Trophoblast cell (in vitro differentiated cells and primary cell): ENCODE measurements around the gene ETV6.

Experiments
- DNase-seq, 2 donors: peaks; one replicate each; pipeline ENCODE4 v3.0.0-alpha.2; 2016
- H2AFZ ChIP-seq: 2 replicates; pipeline ENCODE4 v1.6.1; 2013; ENCODE audit warnings: low read length, moderate library complexity, mild to moderate bottlenecking; ENCODE audit not compliant: insufficient read depth, poor library complexity
- H2AK5ac ChIP-seq: 2 replicates; pipeline ENCODE4 v1.6.1; 2013; ENCODE audit warnings: mild to moderate bottlenecking, low read length
- H2BK120ac ChIP-seq: 2 replicates; pipeline ENCODE4 v1.6.1; 2013; ENCODE audit warnings: low read length, mild to moderate bottlenecking, moderate library complexity; ENCODE audit not compliant: insufficient read depth, poor library complexity
- H2BK12ac ChIP-seq: 2 replicates; pipeline ENCODE4 v1.6.1; 2013; ENCODE audit warnings: mild to moderate bottlenecking, low read length, moderate library complexity
- H2BK5ac ChIP-seq: 2 replicates; pipeline ENCODE4 v1.6.1; 2013; ENCODE audit warnings: low read length, low read depth, moderate library complexity, mild to moderate bottlenecking; ENCODE audit not compliant: poor library complexity
- H3K14ac ChIP-seq: 2 replicates; pipeline ENCODE4 v1.6.1; 2013; ENCODE audit warnings: mild to moderate bottlenecking, low read length
- H3K18ac ChIP-seq: 2 replicates; pipeline ENCODE4 v1.6.1; 2013; ENCODE audit warnings: mild to moderate bottlenecking, low read length
- H3K23ac ChIP-seq: 2 replicates; pipeline ENCODE4 v1.6.1; 2013; ENCODE audit warnings: low read length
- H3K27ac ChIP-seq: 2 replicates; pipeline ENCODE4 v1.5.1; 2013; ENCODE audit warnings: low read depth, mild to moderate bottlenecking, inconsistent platforms, low read length, moderate library complexity
- H3K27me3 ChIP-seq: 2 replicates; pipeline ENCODE4 v1.6.1; 2013; ENCODE audit warnings: inconsistent platforms, mild to moderate bottlenecking, low read length, moderate library complexity; ENCODE audit not compliant: insufficient read depth
- H3K36me3 ChIP-seq, 2 experiments: 1 replicate in 1 of 2; 2 replicates in 1 of 2; pipeline ENCODE4 v1.6.1; 2013; ENCODE audit warnings: low read length in 2 of 2, mild to moderate bottlenecking in 2 of 2, moderate library complexity in 1 of 2; ENCODE audit not compliant: insufficient read depth in 2 of 2, control insufficient read depth in 1 of 2
- H3K4ac ChIP-seq: 2 replicates; pipeline ENCODE4 v1.6.1; 2013; ENCODE audit warnings: low read depth, mild to moderate bottlenecking, low read length, moderate library complexity
- H3K4me1 ChIP-seq, 2 experiments: 1 replicate in 1 of 2; 2 replicates in 1 of 2; pipeline ENCODE4 v1.6.1; 2013; ENCODE audit warnings: low read length in 2 of 2, mild to moderate bottlenecking in 2 of 2, moderate library complexity in 1 of 2; ENCODE audit not compliant: insufficient read depth in 2 of 2, control insufficient read depth in 1 of 2
- H3K4me2 ChIP-seq: 2 replicates; pipeline ENCODE4 v1.6.1; 2013; ENCODE audit warnings: inconsistent platforms, mild to moderate bottlenecking, low read length, moderate library complexity
- H3K4me3 ChIP-seq: 2 replicates; pipeline ENCODE4 v1.5.1; 2013; ENCODE audit warnings: mild to moderate bottlenecking, low read depth, low read length, inconsistent platforms
- H3K79me1 ChIP-seq: one replicate; pipeline ENCODE4 v1.6.1; 2013; ENCODE audit warnings: low read length
- H3K79me2 ChIP-seq: 2 replicates; pipeline ENCODE4 v1.6.1; 2013; ENCODE audit warnings: low read length, mild to moderate bottlenecking; ENCODE audit not compliant: control insufficient read depth, insufficient read depth, poor library complexity
- H3K9ac ChIP-seq: 2 replicates; pipeline ENCODE4 v1.6.1; 2013; ENCODE audit warnings: mild to moderate bottlenecking, low read length
- H3K9me3 ChIP-seq: 2 replicates; pipeline ENCODE4 v1.6.1; 2013; ENCODE audit warnings: low read depth, mild to moderate bottlenecking, control low read depth, inconsistent platforms, low read length; ENCODE audit not compliant: insufficient read depth
- H4K12ac ChIP-seq: 2 replicates; pipeline ENCODE4 v1.6.1; 2013; ENCODE audit warnings: low read depth, mild to moderate bottlenecking, low read length, moderate library complexity
- H4K8ac ChIP-seq: 2 replicates; pipeline ENCODE4 v1.6.1; 2013; ENCODE audit warnings: low read depth, mild to moderate bottlenecking, low read length, moderate library complexity
- H4K91ac ChIP-seq: one replicate; pipeline ENCODE4 v1.6.1; 2013; ENCODE audit warnings: low read depth, mild to moderate bottlenecking, low read length, moderate library complexity
- WGBS: extraction: QIAGEN DNeasy Blood & Tissue Kit; methylation state at CpG from one replicate; pipeline ENCODE4 v1.1.7; 2013; ENCODE audit warnings: missing lambda C conversion rate; ENCODE audit not compliant: insufficient read length, insufficient coverage; ENCODE audit errors: extremely low coverage; 5-methylcytosine and 5-hydroxymethylcytosine counted together

The ETV6 gene

DNA sequence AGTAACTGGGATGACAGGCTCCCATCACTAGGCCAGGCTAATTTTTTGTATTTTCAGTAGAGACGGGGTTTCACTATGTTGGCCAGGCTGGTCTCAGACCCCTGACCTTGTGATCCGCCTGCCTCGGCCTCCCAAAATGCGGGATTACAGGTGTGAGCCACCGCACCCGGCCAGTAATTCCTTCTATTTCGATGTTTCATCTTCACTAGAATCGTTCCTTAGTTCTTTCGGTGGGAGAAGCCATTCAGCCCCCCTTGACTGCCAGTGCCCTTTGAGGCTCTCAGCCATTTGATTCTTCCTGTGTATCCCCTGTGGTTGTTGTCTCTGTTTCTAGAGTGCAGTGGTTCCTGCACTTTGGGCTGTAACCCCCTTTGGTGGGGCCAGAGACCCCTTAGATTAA, 174.1 kb downstream of the ETV6 start:
- no peak overlapping the region for H3K14ac ChIP-seq
- H3K4me3 ChIP-seq = no peak overlapping the region
- no peaks in the 10 kb centered on the region for H3K79me1 ChIP-seq
- H3K23ac ChIP-seq = no peak overlapping the region
- H2AK5ac ChIP-seq = no peak overlapping the region
- no peak overlapping the region for H3K4me2 ChIP-seq
- no peak overlapping the region for H3K9ac ChIP-seq
- H4K12ac ChIP-seq = no peak overlapping the region
- no peak overlapping the region for H4K91ac ChIP-seq
- peaks cover 2% of the 10 kb centered on the region for H3K79me2 ChIP-seq
- no peak overlapping the region for H2AFZ ChIP-seq
- no CpG with 5 or more reads among the region's 9 CpGs for WGBS
- H3K27me3 ChIP-seq = no peaks in the 10 kb centered on the region
- H2BK120ac ChIP-seq = no peak overlapping the region
- H3K18ac ChIP-seq = no peak overlapping the region
- no peak overlapping the region for H2BK5ac ChIP-seq
- H3K27ac ChIP-seq = no peak overlapping the region
- H3K9me3 ChIP-seq = peaks cover 2% of the 10 kb centered on the region
- no peak overlapping the region for H2BK12ac ChIP-seq
- H3K4ac ChIP-seq = no peak overlapping the region
- H4K8ac ChIP-seq = no peak overlapping the region
- DNase-seq = no peak
- H3K36me3 ChIP-seq = peaks cover 2% of the 10 kb centered on the region in 2 experiments
- H3K4me1 ChIP-seq = peaks cover 4 to 17% of the 10 kb centered on the region in 2 experiments

DNA sequence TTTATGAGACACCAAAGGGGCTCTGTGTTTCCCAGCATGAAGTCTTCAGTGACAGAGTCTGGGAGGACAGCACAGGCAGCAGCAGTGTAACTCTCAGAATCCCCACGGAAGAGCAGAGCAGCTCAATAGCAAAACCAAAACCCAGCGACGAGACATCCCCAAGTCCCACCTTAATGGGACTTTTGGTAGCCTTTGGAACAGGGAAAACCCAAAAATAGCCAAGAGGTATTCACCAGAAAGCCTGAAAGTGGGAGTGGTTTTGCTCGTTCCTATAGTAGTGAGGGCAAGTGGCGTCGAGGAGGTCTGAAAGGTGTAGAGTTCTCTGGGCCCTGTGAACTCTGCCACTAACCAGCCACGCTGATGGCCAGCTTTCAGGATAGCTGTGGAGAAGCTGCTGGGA, 174.6 kb downstream of the ETV6 start:
- Histone ChIP-seq H3K18ac (no peak overlapping the region), H3K4me2 (no peak overlapping the region)
- WGBS = no CpG with 5 or more reads among the region's 7 CpGs

DNA sequence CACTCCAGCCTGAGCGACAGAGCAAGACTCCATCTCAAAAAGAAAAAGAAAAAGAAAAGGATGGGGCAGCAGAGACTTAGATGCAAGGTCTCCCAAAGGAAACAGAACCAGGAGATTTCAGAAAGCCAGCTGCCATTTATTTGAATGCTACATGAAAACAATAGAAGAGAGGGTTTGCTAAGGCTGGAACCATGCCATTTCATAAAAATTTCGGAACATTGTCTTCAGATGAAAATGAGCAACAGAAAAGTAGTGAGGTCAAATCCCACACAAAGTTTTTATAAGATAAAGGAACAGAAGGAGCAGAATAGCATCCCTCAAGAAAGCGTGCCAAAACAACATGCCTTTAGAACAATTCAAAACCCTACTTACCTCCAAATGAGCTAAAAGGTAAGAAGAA, 175.3 kb downstream of the ETV6 start:
- no peaks in the 10 kb centered on the region for H3K79me1 ChIP-seq
- no peak overlapping the region for H3K23ac ChIP-seq
- H3K27me3 ChIP-seq = no peaks in the 10 kb centered on the region
- no peak overlapping the region for H2BK5ac ChIP-seq
- H3K9me3 ChIP-seq = no peaks in the 10 kb centered on the region
- no peak overlapping the region for H2AFZ ChIP-seq
- H3K4me3 ChIP-seq = no peak overlapping the region
- H2BK12ac ChIP-seq = no peak overlapping the region
- no peaks in the 10 kb centered on the region for H3K79me2 ChIP-seq
- H3K4ac ChIP-seq = no peak overlapping the region
- H4K8ac ChIP-seq = no peak overlapping the region
- H2BK120ac ChIP-seq = no peak overlapping the region
- H3K4me1 ChIP-seq = peaks cover 4 to 17% of the 10 kb centered on the region in 2 experiments
- DNase-seq = no peak
- no peak overlapping the region for H3K18ac ChIP-seq
- no CpG with 5 or more reads among the region's 3 CpGs for WGBS
- H4K91ac ChIP-seq = no peak overlapping the region
- no peak overlapping the region for H3K14ac ChIP-seq
- no peak overlapping the region for H3K27ac ChIP-seq
- H3K36me3 ChIP-seq = peaks cover 2 to 5% of the 10 kb centered on the region in 2 experiments
- H2AK5ac ChIP-seq = no peak overlapping the region
- no peak overlapping the region for H3K4me2 ChIP-seq
- H3K9ac ChIP-seq = no peak overlapping the region
- no peak overlapping the region for H4K12ac ChIP-seq

More for the DNA sequence above, 174.6 kb downstream of the ETV6 start:
- no peak overlapping the region for H3K4ac ChIP-seq
- H3K9me3 ChIP-seq = no peaks in the 10 kb centered on the region
- H3K36me3 ChIP-seq = peaks cover 2% of the 10 kb centered on the region in 2 experiments
- H3K4me3 ChIP-seq = no peak overlapping the region
- no peak overlapping the region for H2AK5ac ChIP-seq
- H2BK5ac ChIP-seq = no peak overlapping the region
- H3K9ac ChIP-seq = no peak overlapping the region
- no peak overlapping the region for H2BK12ac ChIP-seq
- H2BK120ac ChIP-seq = no peak overlapping the region
- H3K27me3 ChIP-seq = no peaks in the 10 kb centered on the region
- H2AFZ ChIP-seq = no peak overlapping the region
- no peak overlapping the region for H3K14ac ChIP-seq
- no peaks in the 10 kb centered on the region for H3K79me1 ChIP-seq
- DNase-seq = no peak
- no peak overlapping the region for H4K91ac ChIP-seq
- H3K27ac ChIP-seq = no peak overlapping the region
- no peak overlapping the region for H3K23ac ChIP-seq
- H3K79me2 ChIP-seq = no peaks in the 10 kb centered on the region
- peaks cover 4 to 17% of the 10 kb centered on the region in 2 experiments for H3K4me1 ChIP-seq
- H4K8ac ChIP-seq = no peak overlapping the region
- no peak overlapping the region for H4K12ac ChIP-seq

DNA sequence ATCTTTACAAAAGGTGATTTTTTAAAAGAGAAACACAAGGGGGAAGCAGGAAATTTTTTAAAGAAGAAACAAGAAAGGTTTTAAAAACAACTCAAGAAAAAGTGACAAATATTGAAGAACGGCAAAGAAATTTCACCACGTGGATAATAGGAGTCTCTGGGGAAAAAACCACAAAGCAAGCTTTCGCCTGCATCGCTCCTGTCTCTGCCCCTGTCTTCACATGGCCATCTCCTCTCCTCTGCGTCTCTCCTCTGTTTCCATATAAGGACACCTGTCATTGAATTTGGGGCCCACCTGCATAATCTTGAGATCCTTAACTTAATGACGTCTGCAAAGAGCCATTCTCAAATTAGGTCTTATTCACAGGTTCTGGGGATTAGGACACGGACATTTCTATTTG, 175.8 kb downstream of the ETV6 start:
- no peak overlapping the region for H2BK5ac ChIP-seq

More for the DNA sequence above, 175.8 kb downstream of the ETV6 start:
- no peak for DNase-seq
- H4K91ac ChIP-seq = no peak overlapping the region
- no peak overlapping the region for H2AK5ac ChIP-seq
- no peak overlapping the region for H3K4ac ChIP-seq
- peaks cover 2 to 5% of the 10 kb centered on the region in 2 experiments for H3K36me3 ChIP-seq
- no peak overlapping the region for H2AFZ ChIP-seq
- no peak overlapping the region for H3K18ac ChIP-seq
- H3K27ac ChIP-seq = no peak overlapping the region
- no peaks in the 10 kb centered on the region for H3K9me3 ChIP-seq
- no peak overlapping the region for H2BK120ac ChIP-seq
- no peak overlapping the region for H3K9ac ChIP-seq
- peaks cover 4 to 17% of the 10 kb centered on the region in 2 experiments for H3K4me1 ChIP-seq
- no CpG with 5 or more reads among the region's 7 CpGs for WGBS
- H2BK12ac ChIP-seq = no peak overlapping the region
- no peaks in the 10 kb centered on the region for H3K79me1 ChIP-seq
- no peak overlapping the region for H3K14ac ChIP-seq
- H3K27me3 ChIP-seq = no peaks in the 10 kb centered on the region
- H3K4me2 ChIP-seq = no peak overlapping the region
- H4K8ac ChIP-seq = no peak overlapping the region
- no peak overlapping the region for H3K23ac ChIP-seq
- no peaks in the 10 kb centered on the region for H3K79me2 ChIP-seq
- no peak overlapping the region for H3K4me3 ChIP-seq
- H4K12ac ChIP-seq = no peak overlapping the region
